GM12874 (cell line): ENCODE measurements around the gene NAALADL2.

Source experiments
- CTCF ChIP-seq: IDR thresholded peaks from 2 replicates; pipeline ENCODE4 v1.5.1; 2011; ENCODE audit warnings: low read depth, mild to moderate bottlenecking, control low read depth, low read length, moderate library complexity; ENCODE audit not compliant: insufficient read depth

Gene NAALADL2

GRCh38 chr3:175161291-175161690 lies 302.2 kb downstream of the NAALADL2 start:
- no peak for TF ChIP-seq CTCF

DNA sequence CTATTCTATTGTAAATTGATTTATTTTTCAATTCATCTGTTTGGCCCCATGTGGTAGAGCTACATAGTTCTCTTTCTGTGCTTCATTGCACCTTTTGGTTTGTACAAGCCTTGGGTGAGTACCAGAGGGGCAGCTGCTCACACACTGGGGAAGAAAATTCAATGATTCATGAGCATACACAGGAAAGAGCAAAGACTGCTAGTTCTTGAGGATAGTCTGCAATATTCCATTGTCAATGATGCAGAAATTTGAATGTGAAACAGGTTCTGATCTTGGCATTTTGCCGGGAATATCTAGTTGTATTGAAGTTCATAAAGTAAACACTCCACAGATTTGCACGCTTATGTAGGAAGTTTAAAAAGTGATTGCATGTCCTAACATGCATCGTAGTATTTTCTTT lies 304.6 kb downstream of the NAALADL2 start:
- TF ChIP-seq CTCF, result no peak

DNA sequence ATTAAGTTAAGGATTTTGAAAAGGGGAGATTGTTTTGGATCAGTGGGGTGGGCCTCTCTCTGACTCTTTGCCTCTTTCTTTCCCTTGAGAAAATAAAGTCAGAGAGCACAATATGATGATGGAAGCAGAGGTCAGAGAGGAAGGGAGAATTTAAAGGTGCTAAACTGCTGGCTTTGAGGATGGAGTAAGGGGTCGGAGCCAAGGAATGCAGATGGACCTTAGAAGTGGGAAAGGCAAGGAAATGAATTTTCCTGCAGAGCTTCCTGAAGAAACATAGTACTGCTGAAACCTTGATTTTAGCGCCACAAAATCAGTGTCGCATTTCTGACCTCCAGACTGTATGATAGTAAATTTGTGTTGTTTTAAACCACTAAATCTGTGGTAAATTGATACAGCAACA lies 317.4 kb downstream of the NAALADL2 start:
- TF ChIP-seq CTCF, result no peak

DNA sequence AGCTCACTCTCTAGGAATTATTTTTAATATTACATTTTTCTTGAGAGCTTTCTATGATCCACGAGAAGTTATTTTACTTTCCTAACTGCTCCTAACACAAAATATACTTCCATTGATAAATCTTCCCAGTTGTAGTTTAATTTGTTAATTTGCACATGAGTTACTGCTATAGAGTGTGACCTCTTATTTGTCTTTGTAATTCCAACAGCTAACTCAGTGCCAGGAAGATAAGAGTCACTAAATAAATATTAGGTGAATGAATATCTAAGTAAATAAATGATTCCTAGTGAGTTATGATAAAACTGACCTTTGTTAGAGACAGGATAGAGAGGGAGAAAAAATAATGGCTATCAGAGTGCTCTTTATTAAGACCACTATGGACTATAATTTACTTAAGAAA lies 319.9 kb downstream of the NAALADL2 start:
- TF ChIP-seq CTCF, result no peak

GRCh38 chr3:175184392-175184791 lies 325.3 kb downstream of the NAALADL2 start:
- TF ChIP-seq CTCF, result no peak

- no peak for TF ChIP-seq CTCF
These were observed 326.8 kb downstream of the NAALADL2 start for GRCh38 chr3:175185903-175186302.

DNA sequence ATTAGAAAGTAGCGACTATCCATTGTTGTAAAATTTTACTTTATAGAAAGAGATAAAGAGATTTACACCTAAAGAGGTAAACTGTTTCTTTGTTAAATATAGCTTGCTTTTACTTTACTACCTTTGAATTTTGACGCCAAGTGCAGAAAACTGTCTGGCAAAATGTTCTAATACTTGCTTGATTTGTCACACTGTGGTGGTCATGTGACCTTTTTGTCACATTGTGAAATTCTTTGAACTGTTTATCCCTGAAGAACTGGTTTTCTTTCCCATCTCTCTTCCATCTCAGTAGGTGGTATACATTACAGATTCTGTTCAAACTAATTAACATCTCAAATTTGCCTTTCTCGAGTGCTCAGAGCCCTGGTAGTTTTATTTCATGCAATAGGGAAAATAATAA lies 327.4 kb downstream of the NAALADL2 start:
- TF ChIP-seq CTCF, result no peak

DNA sequence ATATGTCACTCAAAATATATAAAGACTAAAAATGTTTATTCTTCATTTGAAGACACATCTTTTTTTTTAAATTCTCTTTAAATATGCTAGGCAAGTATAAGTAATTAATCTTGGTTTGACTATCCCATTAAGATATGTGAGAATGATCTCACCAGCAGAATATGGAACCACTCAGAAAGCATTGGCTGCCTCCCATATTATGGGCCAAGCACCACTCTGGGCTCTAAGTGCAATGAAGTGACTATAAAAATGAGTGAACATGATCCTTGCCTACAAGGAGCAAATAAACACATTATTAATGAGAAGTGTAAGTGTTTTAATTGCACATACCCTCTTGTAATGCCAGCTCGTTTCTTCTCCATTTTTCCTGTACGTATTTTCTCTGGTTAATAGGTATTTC lies 328.5 kb downstream of the NAALADL2 start:
- TF ChIP-seq CTCF, result no peak
